Measurements from ENCODE around the gene LPCAT4.
"Not testable (repeated sequence)": the region's sequence is repeated elsewhere in the genome, so short reads cannot be mapped to it uniquely, and the experiment has no call there.

Gene LPCAT4

GRCh38 chr15:34367101-34368081 is at the start of gene LPCAT4:
TSS of gene LPCAT4 (minus strand) at chr15:34367196. CDS start at chr15:34367100, 96 bp downstream.
- TF ChIP-seq CTCF (IDR thresholded peaks at IDR 0.05): peak; percentile 87
- Histone ChIP-seq H3K27ac (peak within 1 kb of the TSS; percentile 87), H3K9me3 (ENCODE audit: control insufficient read depth, low read length) (no peaks in the 10 kb centered on the region), H3K4me2 (ENCODE audit: low read length) (peak within 1 kb of the TSS; percentile 97), H3K4me3 (ENCODE audit: low read depth, low read length) (peak within 1 kb of the TSS; percentile 86), H3K4me1 (no peaks in the 10 kb centered on the region), H3K79me2 (no peaks in the 10 kb centered on the region), H2AFZ (peak within 1 kb of the TSS; percentile 81), H3K27me3 (ENCODE audit: control insufficient read depth, insufficient read depth, low read length) (no peaks in the 10 kb centered on the region), H3K36me3 (ENCODE audit: control insufficient read depth, insufficient read depth, low read length) (no peaks in the 10 kb centered on the region), H3K9ac (peak within 1 kb of the TSS; percentile 5)

GRCh38 chr15:34409511-34409910 is 42.5 kb upstream of the LPCAT4 start:
- not testable (repeated sequence) for H3K9me3 ChIP-seq (ENCODE audit: control insufficient read depth, low read length); H2AFZ ChIP-seq; H3K27ac ChIP-seq; H3K4me2 ChIP-seq (ENCODE audit: low read length); H3K27me3 ChIP-seq (ENCODE audit: control insufficient read depth, insufficient read depth, low read length); H3K9ac ChIP-seq; H3K79me2 ChIP-seq; H3K4me3 ChIP-seq (ENCODE audit: low read depth, low read length); H3K4me1 ChIP-seq; H3K36me3 ChIP-seq (ENCODE audit: control insufficient read depth, insufficient read depth, low read length)

GRCh38 chr15:34408973-34409372 is 42.0 kb upstream of the LPCAT4 start:
- H3K27me3 ChIP-seq (ENCODE audit: control insufficient read depth, insufficient read depth, low read length); H3K79me2 ChIP-seq; H2AFZ ChIP-seq; H3K4me3 ChIP-seq (ENCODE audit: low read depth, low read length); H3K9ac ChIP-seq; H3K4me1 ChIP-seq; H3K27ac ChIP-seq; H3K9me3 ChIP-seq (ENCODE audit: control insufficient read depth, low read length); H3K4me2 ChIP-seq (ENCODE audit: low read length); H3K36me3 ChIP-seq (ENCODE audit: control insufficient read depth, insufficient read depth, low read length): not testable (repeated sequence)

DNA sequence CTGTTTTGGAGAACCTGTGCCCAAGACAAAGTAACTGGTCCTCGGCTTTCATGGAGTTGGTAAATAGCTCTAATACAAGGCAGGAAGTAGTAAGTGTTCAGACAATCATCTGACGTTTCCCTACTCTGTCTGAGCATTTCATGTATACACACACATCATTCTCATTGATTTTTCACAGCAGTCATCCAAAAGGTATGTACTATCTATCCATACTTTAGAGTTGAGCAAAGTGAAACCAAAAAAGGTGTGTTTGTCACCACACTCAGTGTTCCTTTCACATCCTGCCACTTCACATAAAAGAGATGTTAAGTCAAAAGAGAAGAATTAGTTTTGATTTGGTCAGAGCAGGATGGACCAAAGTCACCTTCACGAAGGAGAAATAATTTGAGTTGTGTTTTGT is 36.9 kb upstream of the LPCAT4 start:
- H2AFZ ChIP-seq; H3K79me2 ChIP-seq; H3K4me3 ChIP-seq (ENCODE audit: low read depth, low read length); H3K4me1 ChIP-seq; H3K9me3 ChIP-seq (ENCODE audit: control insufficient read depth, low read length); H3K9ac ChIP-seq; H3K4me2 ChIP-seq (ENCODE audit: low read length); H3K36me3 ChIP-seq (ENCODE audit: control insufficient read depth, insufficient read depth, low read length); H3K27me3 ChIP-seq (ENCODE audit: control insufficient read depth, insufficient read depth, low read length); H3K27ac ChIP-seq: not testable (repeated sequence)

- H3K9ac ChIP-seq; H3K27me3 ChIP-seq (ENCODE audit: control insufficient read depth, insufficient read depth, low read length); H3K27ac ChIP-seq; H3K4me3 ChIP-seq (ENCODE audit: low read depth, low read length); H3K4me2 ChIP-seq (ENCODE audit: low read length); H3K4me1 ChIP-seq; H3K79me2 ChIP-seq; H3K36me3 ChIP-seq (ENCODE audit: control insufficient read depth, insufficient read depth, low read length); H3K9me3 ChIP-seq (ENCODE audit: control insufficient read depth, low read length); H2AFZ ChIP-seq: not testable (repeated sequence)
Observed at GRCh38 chr15:34403160-34403598, 36.2 kb upstream of the LPCAT4 start.

DNA sequence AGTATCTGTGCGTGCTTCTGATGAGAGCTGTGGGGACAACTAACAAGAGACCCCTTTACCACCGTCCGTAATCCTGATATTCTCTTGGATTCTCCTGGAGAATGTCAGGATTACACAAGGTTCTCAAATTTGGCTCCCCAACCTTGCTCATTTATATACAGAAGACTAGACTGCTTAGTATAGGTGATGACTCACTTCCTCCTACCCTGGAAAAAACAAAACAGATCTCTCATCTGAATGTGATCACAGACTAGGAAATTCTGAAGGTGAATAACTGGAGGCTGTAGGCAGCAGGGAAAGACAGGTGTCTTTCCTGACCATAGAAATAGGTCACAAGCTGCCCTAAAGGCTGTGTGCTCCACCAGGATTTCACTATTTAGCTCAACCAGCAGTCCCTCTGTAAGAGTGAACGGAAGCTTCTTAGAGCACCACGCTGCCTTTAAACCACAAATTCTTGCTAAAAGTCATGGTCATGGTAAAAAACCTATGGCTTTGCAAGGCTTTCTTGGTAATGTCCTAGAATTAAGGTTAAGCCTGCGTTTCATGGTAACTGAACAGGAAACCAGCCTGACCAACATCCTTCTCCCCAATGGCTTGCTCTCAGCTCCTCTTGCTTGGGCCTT is 30.8 kb upstream of the LPCAT4 start:
- H3K9me3 ChIP-seq (ENCODE audit: control insufficient read depth, low read length); H3K4me2 ChIP-seq (ENCODE audit: low read length); H3K79me2 ChIP-seq; H3K4me1 ChIP-seq; H3K4me3 ChIP-seq (ENCODE audit: low read depth, low read length); H3K36me3 ChIP-seq (ENCODE audit: control insufficient read depth, insufficient read depth, low read length); H3K9ac ChIP-seq; H3K27ac ChIP-seq; H2AFZ ChIP-seq; H3K27me3 ChIP-seq (ENCODE audit: control insufficient read depth, insufficient read depth, low read length): not testable (repeated sequence)

- not testable (repeated sequence) for H3K9ac ChIP-seq; H3K4me2 ChIP-seq (ENCODE audit: low read length); H3K27me3 ChIP-seq (ENCODE audit: control insufficient read depth, insufficient read depth, low read length); H3K4me1 ChIP-seq; H3K9me3 ChIP-seq (ENCODE audit: control insufficient read depth, low read length); H3K79me2 ChIP-seq; H2AFZ ChIP-seq; H3K4me3 ChIP-seq (ENCODE audit: low read depth, low read length); H3K27ac ChIP-seq; H3K36me3 ChIP-seq (ENCODE audit: control insufficient read depth, insufficient read depth, low read length)
Observed at GRCh38 chr15:34392981-34393380, 26.0 kb upstream of the LPCAT4 start.

- not testable (repeated sequence) for H3K27me3 ChIP-seq (ENCODE audit: control insufficient read depth, insufficient read depth, low read length); H3K79me2 ChIP-seq; H3K36me3 ChIP-seq (ENCODE audit: control insufficient read depth, insufficient read depth, low read length); H3K4me3 ChIP-seq (ENCODE audit: low read depth, low read length); H3K4me2 ChIP-seq (ENCODE audit: low read length); H2AFZ ChIP-seq; H3K9me3 ChIP-seq (ENCODE audit: control insufficient read depth, low read length); H3K4me1 ChIP-seq; H3K9ac ChIP-seq; H3K27ac ChIP-seq
Observed at GRCh38 chr15:34389594-34390086, 22.6 kb upstream of the LPCAT4 start.

DNA sequence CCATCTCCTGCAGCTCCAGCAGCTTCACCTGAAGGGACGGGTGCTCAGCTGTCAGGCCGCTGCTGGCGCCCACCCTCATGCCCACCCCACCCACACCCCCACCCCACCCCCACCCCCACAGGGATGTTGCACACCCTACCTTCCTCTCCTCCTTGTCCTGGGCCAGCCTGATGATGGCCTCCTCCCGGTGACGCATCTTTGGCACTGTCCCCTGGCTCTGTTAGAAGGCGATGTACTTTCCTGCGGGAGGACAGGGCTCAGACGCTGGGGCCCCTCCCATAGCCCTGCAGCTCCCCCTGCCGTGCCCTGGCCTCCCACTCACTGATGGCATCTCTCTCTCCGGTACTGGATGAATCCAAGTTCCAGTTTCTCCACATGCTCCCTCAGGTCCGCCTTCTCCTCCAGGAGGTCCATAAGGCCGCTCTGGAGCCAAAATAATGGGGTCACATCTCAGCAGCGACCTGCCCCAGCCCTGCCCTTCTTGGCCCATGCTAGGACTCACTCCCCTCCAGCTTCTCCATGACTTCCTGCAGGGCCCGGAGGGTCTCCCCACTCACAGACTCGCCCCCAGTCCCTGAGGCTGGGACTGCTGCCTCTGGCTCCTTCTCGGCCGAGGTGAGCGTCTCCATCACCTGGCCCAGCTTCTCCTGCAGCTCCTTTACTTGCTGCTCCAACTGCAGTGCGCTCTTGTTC is 15.0 kb upstream of the LPCAT4 start:
- H3K27me3 ChIP-seq (ENCODE audit: control insufficient read depth, insufficient read depth, low read length); H3K9ac ChIP-seq; H3K4me3 ChIP-seq (ENCODE audit: low read depth, low read length); H3K79me2 ChIP-seq; H3K36me3 ChIP-seq (ENCODE audit: control insufficient read depth, insufficient read depth, low read length); H3K27ac ChIP-seq; H3K4me2 ChIP-seq (ENCODE audit: low read length); H3K4me1 ChIP-seq; H3K9me3 ChIP-seq (ENCODE audit: control insufficient read depth, low read length); H2AFZ ChIP-seq: not testable (repeated sequence)

All from parathyroid adenoma (tissue), 2 donors.